Left cardiac atrium (tissue), 4 donors: ENCODE data around the gene XRCC4. TPM values are rescaled to one million over a fixed set of nuclear protein-coding genes. Genes with fewer than 3 reads are reported as not detected.
"Not testable (repeated sequence)": the region's sequence is repeated elsewhere in the genome, so short reads cannot be mapped to it uniquely, and the experiment has no call there.

Experiments used
- ATAC-seq, 2 donors: fragments of 200-7000 bp; cut with Tn5 transposase; one replicate each; pipeline ENCODE4 v1.9.1; 2020; ENCODE audit warnings: mild to moderate bottlenecking in 2 of 2, moderate library complexity in 2 of 2
- DNase-seq: peaks from one replicate; pipeline ENCODE4 v3.0.0-alpha.2; 2020
- intact Hi-C, 2 donors: fragments of 100-400 bp; cut with DNase I; formaldehyde crosslinking; loops; one replicate each; pipeline versions ENCODE4 v1.14.1 to v1.15.1; 2022 to 2023
- total RNA-seq, 2 donors: library from RNA; stranded (reverse); fragmentation: NEBNext Ultra II Directional; extraction: Animal tissue kit (Norgen Biotek cat#: 25700); gene quantifications; one replicate each; pipeline ENCODE4 v1.2.1, GENCODE V29; 2021
- donor health status: DM: no; HTN: yes; CAD: no.
- donor health status: DM: no; HTN: yes; CAD: no; lungs with severe emphysema.
- donor health status: DM: yes; HTN: yes; CAD: no.
- donor health status: Dilated cardiomyopathy.

XRCC4 gene
- total RNA-seq, 2 donors from 2014 or later, result 4.8 to 12.3 TPM

DNA sequence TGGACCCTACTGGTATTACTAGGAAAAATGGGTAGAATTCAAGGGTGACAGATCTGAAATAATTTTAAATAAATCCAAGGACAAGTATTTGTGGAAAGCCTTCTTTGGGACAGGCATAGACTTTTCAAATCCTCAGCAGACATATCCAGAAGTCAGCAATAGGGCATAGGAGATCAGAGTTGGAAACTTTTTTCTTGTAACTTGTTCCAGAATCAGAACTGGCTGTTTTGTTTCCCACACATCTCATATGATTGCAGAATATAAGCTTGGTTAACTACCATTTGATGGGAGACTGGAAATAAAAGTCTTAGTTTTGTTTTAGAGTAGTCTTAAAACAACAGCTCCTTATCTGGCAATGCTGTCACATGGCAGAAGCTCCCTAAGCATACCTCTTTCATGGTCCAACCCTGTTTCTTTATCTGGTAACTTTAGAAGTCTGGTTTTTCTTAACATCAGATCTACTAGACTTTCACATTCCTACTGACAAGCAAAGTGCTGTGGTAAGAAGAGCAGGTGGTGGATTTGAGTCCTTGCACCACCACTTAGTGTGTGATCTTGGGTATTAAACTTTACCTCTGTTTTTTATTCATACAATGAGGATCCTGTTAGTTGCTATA is 25.1 kb downstream of the XRCC4 start:
- no peak for DNase-seq
- ATAC-seq, result no peak
- intact Hi-C loops, result no loop called here

GRCh38 chr5:83104021-83104420 is 26.7 kb downstream of the XRCC4 start:
- ATAC-seq (peak in 1 of 2 donors; percentile 69), DNase-seq (no peak)
- intact Hi-C loops, result no loop called here

GRCh38 chr5:83107692-83108420 is 30.5 kb downstream of the XRCC4 start:
- ATAC-seq (no peak), DNase-seq (no peak)
- intact Hi-C loops, result no loop called here

DNA sequence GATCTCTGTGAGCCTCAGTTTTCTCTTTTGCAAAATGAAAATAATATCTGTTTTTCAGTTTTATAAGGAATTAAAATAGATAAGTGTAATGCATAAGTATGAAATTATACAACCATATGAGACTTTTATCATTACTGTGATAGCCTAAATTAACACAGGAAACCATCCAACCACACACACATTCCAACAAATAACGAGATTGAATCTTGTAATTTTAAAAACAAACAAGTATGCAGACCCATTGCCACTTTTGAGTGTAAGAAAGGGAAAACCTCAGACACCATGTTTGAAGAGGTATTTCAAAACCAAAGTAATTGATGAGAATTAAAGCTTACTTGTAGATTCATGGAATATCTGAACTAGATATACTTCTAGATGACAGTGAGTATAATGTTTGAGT is 32.0 kb downstream of the XRCC4 start:
- ATAC-seq (no peak), DNase-seq (no peak)
- intact Hi-C loops, result no loop called here

GRCh38 chr5:83115816-83116215 is 38.5 kb downstream of the XRCC4 start:
- intact Hi-C loops, result no loop called here
- DNase-seq (no peak), ATAC-seq (no peak)

GRCh38 chr5:83118471-83118870 is 41.1 kb downstream of the XRCC4 start:
- DNase-seq (no peak), ATAC-seq (no peak)
- intact Hi-C loops, result no loop called here

DNA sequence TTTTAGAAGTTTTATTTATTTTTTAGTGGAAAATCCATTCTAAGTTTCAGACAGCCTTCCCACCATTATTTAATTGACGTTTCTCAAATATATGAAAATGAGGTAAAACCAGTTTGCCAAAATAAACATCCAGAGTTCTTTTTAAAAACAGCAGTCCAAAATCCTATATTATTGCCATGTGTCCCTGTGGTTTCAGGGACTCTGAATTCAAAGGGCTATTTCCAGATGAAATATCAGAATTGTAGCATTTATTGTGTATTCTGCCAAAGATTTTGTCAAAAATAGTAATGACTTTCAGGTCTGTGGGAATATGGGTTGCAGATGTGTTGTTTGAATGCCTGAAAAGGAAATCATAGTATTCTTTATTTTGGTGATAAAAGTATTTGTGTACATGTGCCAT is 41.6 kb downstream of the XRCC4 start:
- intact Hi-C loops, result no loop called here
- DNase-seq (no peak), ATAC-seq (no peak)

DNA sequence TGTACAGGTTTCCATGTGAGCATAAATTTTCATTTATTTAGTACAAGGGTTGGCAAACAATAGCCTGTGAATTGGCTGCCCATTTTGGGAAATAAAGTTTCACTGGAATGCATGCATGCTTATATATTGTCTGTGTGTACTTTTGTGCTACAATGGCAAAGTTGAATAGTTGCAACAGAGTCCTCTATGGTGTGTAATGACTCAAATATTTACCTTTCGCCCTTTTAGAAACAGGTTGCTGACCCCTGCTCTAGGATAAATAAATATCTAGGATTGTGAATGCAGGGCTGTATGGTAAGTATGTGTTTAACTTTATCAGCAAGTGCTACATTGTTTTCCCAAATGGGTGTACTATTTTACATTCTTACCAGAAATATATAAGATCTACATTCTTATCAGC is 47.2 kb downstream of the XRCC4 start:
- DNase-seq (no peak), ATAC-seq (no peak)
- intact Hi-C loops, result no loop called here

DNA sequence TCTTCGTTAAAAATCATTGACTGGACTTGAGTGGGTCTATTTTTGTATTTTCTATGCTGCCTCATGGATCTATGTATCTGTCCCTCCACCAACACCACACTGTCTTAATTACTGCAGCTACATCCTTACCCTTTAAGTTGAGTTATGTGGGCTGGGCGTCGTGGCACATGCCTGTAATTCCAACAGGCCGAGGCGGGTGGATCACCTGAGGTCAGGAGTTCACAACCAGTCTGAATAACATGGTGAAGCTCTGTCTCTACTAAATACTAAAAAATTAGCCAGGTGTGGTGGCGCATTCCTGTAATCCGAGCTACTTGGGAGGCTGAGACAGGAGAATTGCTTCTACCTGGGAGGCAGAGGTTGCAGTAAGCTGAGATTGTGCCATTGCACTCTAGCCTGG is 48.2 kb downstream of the XRCC4 start:
- intact Hi-C loops, result no loop called here
- ATAC-seq, result no peak
- DNase-seq, result no peak

GRCh38 chr5:83126501-83126900 is 49.2 kb downstream of the XRCC4 start:
- intact Hi-C loops, result no loop called here
- ATAC-seq (no peak), DNase-seq (no peak)

DNA sequence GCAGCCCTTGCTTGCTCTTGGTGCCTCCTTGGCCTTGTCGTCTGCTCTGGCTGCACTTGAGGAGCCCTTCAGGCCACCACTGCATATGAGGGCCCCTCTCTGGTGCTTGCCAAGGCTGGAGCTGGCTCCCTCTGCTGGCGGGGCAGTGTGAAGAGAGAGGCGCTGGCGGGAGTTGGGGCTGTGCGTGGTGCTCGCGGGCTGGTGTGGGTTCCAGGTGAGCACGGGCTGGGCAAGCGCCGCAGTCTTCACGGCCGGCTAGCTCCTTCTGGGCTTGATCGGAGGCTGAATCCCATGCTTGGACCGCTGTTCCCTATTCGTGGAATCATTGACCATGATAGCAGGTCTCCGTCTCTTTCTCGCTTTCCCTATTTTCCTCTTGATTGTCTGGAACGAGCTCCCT is 56.5 kb downstream of the XRCC4 start:
- ATAC-seq (no peak), DNase-seq (no peak)
- intact Hi-C loops, result no loop called here

- no peak for DNase-seq
- intact Hi-C loops, result no loop called here
- ATAC-seq, result no peak
These were observed 65.2 kb downstream of the XRCC4 start for GRCh38 chr5:83142526-83142925.

DNA sequence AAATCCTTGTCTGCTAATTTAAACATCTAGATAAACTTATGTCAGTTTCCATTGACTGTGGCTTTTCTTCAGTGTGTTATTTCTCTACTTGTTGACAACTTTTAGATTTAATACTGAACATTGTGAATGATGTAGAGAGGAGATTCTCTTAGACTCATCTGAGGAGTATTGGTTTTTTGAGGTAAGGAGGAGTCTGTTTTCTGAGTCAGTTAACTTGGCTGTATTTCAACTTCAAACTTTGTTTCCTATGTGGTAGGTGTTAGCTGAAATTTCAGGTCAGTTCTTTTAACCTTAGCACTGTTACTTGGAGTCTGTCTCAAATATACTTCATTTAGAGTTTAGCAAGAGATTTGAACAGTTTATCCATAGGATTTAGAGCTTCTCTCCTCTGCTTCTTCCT is 67.9 kb downstream of the XRCC4 start:
- ATAC-seq (peak in 1 of 2 donors; percentile 47), DNase-seq (no peak)
- intact Hi-C loops, result no loop called here

DNA sequence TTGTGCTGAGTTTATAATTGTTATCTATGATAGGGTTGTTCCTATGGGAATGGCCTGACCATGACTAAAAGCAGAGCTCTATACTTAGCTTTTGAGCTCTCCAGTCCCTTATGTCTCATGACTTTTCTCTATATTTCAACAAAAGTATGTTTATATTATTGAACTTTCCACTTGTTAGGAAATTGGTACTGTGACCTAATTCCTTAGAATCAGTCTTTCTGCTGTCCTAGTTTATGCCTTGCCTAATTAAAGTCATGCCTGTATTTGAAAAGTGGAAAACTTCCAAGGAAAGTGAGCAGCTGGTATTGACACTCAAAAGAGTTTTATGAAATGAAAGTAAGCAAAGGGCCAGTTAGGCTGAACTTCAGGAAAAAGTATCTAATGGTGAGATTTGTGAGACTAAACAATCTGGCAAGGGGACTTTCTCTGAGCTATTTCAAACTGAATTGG is 68.6 kb downstream of the XRCC4 start:
- no peak for DNase-seq
- intact Hi-C loops, result no loop called here
- peak; percentile 61 to 62 for ATAC-seq

DNA sequence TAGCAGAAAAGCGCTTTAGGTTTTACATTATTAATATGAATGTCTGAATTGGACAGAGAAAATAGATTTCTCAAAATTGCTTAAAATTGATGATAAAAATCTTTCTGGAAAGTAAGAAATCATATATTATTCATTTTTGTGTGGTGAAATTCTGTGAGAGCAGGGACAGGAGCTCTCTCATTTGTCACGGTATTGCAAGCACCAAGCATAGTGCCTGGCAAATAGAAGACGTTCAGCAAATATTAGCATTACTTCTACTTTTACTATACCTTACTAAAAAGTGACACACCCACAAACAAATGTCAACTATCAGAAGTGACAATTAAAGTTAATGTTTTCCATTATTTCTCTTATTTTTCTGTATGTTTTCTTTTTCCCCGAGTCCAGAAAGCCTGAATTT is 69.1 kb downstream of the XRCC4 start:
- DNase-seq (no peak), ATAC-seq (no peak)
- intact Hi-C loops, result no loop called here

GRCh38 chr5:83147593-83147992 is 70.2 kb downstream of the XRCC4 start:
- ATAC-seq (no peak), DNase-seq (no peak)
- intact Hi-C loops, result no loop called here

DNA sequence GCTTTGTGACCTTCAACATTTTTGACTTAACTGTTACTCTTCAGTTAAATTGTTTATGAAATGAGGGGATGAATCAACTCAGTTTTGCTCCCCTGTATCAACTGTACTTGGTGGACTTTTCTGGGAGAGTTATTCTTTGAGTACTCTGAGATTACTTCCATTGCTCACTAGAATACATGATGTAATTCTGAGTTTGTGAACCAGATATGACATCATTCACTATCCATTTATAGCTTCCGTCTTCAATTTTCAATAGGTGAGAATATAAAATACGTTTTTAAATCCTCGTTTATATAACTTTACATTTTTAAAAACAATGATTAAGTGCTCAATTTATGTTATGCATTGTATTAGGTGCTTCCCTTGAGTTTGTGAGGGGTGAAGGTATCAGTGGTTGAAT is 71.0 kb downstream of the XRCC4 start:
- ATAC-seq, result no peak
- intact Hi-C loops, result no loop called here
- DNase-seq, result no peak

DNA sequence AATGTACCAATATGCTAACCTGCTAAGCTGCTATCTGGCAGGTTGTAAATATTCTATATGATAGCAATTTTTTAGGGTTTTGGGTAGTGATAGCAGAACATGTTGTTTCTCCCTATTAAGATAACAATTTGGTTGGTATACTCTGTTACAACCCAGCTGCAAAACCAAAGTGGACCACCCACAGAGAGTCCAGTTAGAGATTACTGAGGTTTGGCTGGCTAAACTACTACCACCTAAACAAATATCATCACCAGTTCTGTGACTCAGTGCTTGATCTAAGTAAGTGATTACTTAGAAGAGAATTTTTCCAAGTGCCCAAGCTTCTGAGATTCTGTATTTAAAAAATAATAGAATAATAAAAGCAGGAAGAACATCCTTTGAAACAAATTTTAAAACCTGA is 72.3 kb downstream of the XRCC4 start:
- intact Hi-C loops, result no loop called here
- DNase-seq (no peak), ATAC-seq (no peak)

- DNase-seq, result no peak
- no peak for ATAC-seq
- intact Hi-C loops, result no loop called here
These were observed 74.5 kb downstream of the XRCC4 start for GRCh38 chr5:83151821-83152220.

DNA sequence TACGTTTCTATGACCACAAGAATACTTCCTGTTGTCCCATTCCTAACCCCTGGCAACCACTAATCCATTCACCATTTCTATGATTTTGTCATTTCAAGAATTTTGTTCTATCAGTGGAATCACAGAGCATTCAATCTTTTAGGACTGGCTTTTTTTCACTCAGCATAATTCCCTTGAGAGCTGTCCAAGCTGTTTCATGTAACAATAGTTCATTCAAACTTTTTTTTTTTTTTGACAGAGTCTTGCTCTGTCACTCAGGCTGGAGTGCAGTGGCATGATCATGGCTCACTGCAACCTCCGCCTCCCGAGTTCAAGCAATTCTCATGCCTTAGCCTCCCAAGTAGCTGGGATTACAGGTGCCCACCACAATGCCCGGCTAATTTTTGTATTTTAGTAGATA is 75.6 kb downstream of the XRCC4 start:
- intact Hi-C loops, DNase-seq, ATAC-seq: not testable (repeated sequence)

DNA sequence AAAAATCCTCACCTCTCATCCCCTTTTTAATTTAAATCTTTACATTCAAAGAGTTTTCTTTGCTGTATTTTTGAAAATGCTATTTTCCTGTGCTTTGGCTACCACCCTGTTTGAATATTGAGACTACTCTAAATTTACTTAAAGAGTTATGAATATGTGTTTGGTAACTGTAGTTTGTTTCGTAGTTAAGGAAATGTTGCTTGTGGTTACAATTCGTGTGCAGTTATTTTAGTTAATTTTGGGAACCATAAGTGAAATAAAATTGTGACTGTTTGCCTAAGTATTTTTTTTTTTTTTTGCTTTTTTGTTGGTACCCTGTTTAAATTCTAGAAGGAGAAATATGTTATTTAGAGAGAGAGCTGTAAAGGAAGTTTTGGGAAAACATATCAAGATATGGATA is 78.7 kb downstream of the XRCC4 start:
- DNase-seq (no peak), ATAC-seq (no peak)
- intact Hi-C loops, result no loop called here
